HG03066 (cell line): ENCODE results near the gene PAGR1.
"Not testable (repeated sequence)": the region's sequence is repeated elsewhere in the genome, so short reads cannot be mapped to it uniquely, and the experiment has no call there.

Source experiments
- ATAC-seq: cut with Tn5 transposase; IDR thresholded peaks from one replicate; pipeline ENCODE4 v1.9.1; 2021; ENCODE audit warnings: low read depth; ENCODE audit not compliant: unreplicated experiment

Gene PAGR1

GRCh38 chr16:29862383-29862883 lies 46.5 kb downstream of the PAGR1 start:
- ATAC-seq = no peak

- ATAC-seq = peak; percentile 84
These were observed 47.1 kb downstream of the PAGR1 start, which contains the start of gene CDIPT for GRCh38 chr16:29862884-29863668. Gene CDIPT, minus strand, starts transcription at chr16:29863226. Its CDS starts 369 bp downstream, at chr16:29862857.

- ATAC-seq = no peak
These were observed 47.7 kb downstream of the PAGR1 start for GRCh38 chr16:29863669-29863984.

GRCh38 chr16:29864205-29864604 lies 48.3 kb downstream of the PAGR1 start:
- no peak for ATAC-seq

- ATAC-seq = no peak
These were observed 52.6 kb downstream of the PAGR1 start for GRCh38 chr16:29868396-29869009.

- ATAC-seq = not testable (repeated sequence)
These were observed 53.1 kb downstream of the PAGR1 start for GRCh38 chr16:29869067-29869466.
